Testis (tissue), 3 donors: Measurements from ENCODE around the gene CSTB. TPM values are rescaled to one million over a fixed set of nuclear protein-coding genes. Genes with fewer than 3 reads are reported as not detected.
A peak's percentile ranks its signal among the peaks of the same experiment; 100 is the strongest.

ENCODE experiments used
- DNase-seq: peaks from one replicate; pipeline ENCODE4 v3.0.0-alpha.2; 2019
- H3K27ac ChIP-seq, 2 donors: fragments of 200-600 bp; sonication (generic); one replicate each; pipeline ENCODE4 v1.5.1; 2019
- H3K27me3 ChIP-seq: fragments of 200-600 bp; sonication (generic); one replicate; pipeline ENCODE4 v1.5.1; 2019
- H3K36me3 ChIP-seq: fragments of 200-600 bp; sonication (generic); one replicate; pipeline ENCODE4 v1.5.1; 2017; ENCODE audit warnings: low read depth; ENCODE audit errors: missing control alignments
- H3K4me1 ChIP-seq: fragments of 200-600 bp; sonication (generic); one replicate; pipeline ENCODE4 v1.5.1; 2019
- H3K4me3 ChIP-seq, 2 donors: fragments of 200-600 bp; sonication (generic); one replicate each; pipeline ENCODE4 v1.5.1; 2017 to 2019
- H3K9me3 ChIP-seq: fragments of 200-600 bp; sonication (generic); one replicate; pipeline ENCODE4 v1.5.1; 2017
- CTCF ChIP-seq, 3 experiments: fragments of 450-650 bp in 2 of 3; fragments of 200-600 bp in 1 of 3; sonication (generic) in 1 of 3; IDR thresholded peaks; one replicate each; pipeline ENCODE4 v1.5.1; 2016 to 2019; ENCODE audit warnings: antibody characterized with exemption in 3 of 3, mild to moderate bottlenecking in 2 of 3, moderate library complexity in 1 of 3
- POLR2A ChIP-seq: fragments of 450-650 bp; IDR thresholded peaks from one replicate; pipeline ENCODE4 v1.6.1; 2017; ENCODE audit warnings: antibody characterized with exemption, mild to moderate bottlenecking, moderate library complexity
- WGBS, 2 donors: methylation state at CpG; one replicate each; pipeline ENCODE4 v1.1.5; 2018; 5-methylcytosine and 5-hydroxymethylcytosine counted together
- intact Hi-C: fragments of 100-400 bp; cut with DNase I; formaldehyde crosslinking; loops from one replicate; pipeline ENCODE4 v1.15.1; 2023; ENCODE audit warnings: low total_unique reads
- polyA plus RNA-seq: library from polyadenylated mRNA; stranded (reverse); fragments of 350-450 nt; fragmentation: Illumina TruSeq; extraction: RNeasy Lipid Tissue Mini Kit (QIAGEN cat#74804); gene quantifications from one replicate; pipeline ENCODE4 v1.2.3, GENCODE V29; 2014; ENCODE audit warnings: low read depth, low replicate concordance; ENCODE audit not compliant: insufficient read depth
- total RNA-seq, 2 donors: library from RNA; depleted of rRNA; stranded (reverse); fragments of >200 nt; gene quantifications; one replicate each; pipeline ENCODE4 v1.2.3, GENCODE V29; 2016

The CSTB gene
- total and polyA plus RNA-seq, 3 donors from 2014 or later: 23.9 to 49.5 (median 31.0) TPM

- WGBS, 2 donors: 89 to 92% methylated on average over 18 to 21 of the region's 21 CpGs
Measured at GRCh38 chr21:43770066-43770655, 5.9 kb downstream of the CSTB start.

GRCh38 chr21:43769325-43769958 lies 6.7 kb downstream of the CSTB start:
- DNase-seq: no peak
- no peaks in the 10 kb centered on the region for H3K27me3 ChIP-seq
- H3K4me3 ChIP-seq: no peak overlapping the region
- peaks cover 12% of the 10 kb centered on the region for H3K4me1 ChIP-seq
- H3K9me3 ChIP-seq: no peaks in the 10 kb centered on the region
- intact Hi-C loops: no loop called here
- H3K27ac ChIP-seq: no peak overlapping the region
- TF ChIP-seq CTCF (IDR thresholded peaks at IDR 0.05) (no peak), POLR2A (no peak)
- 91 to 96% methylated on average over 11 of the region's 11 CpGs for WGBS, 2 donors
- H3K36me3 ChIP-seq: no peaks in the 10 kb centered on the region

More at GRCh38 chr21:43770066-43770655, 5.9 kb downstream of the CSTB start:
- Histone ChIP-seq H3K4me3 (no peak overlapping the region), H3K36me3 (no peaks in the 10 kb centered on the region), H3K27me3 (no peaks in the 10 kb centered on the region), H3K4me1 (peaks cover 14% of the 10 kb centered on the region), H3K9me3 (no peaks in the 10 kb centered on the region), H3K27ac (no peak overlapping the region)
- no peak for DNase-seq
- TF ChIP-seq CTCF (IDR thresholded peaks at IDR 0.05) (no peak), POLR2A (no peak)
- intact Hi-C loops: no loop called here

GRCh38 chr21:43768868-43769167 lies 7.3 kb downstream of the CSTB start:
- intact Hi-C loops: no loop called here
- Histone ChIP-seq H3K27ac (peak overlapping the region in 1 of 2 donors; percentile 30), H3K4me3 (no peak overlapping the region), H3K36me3 (no peaks in the 10 kb centered on the region), H3K4me1 (peaks cover 8% of the 10 kb centered on the region), H3K9me3 (no peaks in the 10 kb centered on the region), H3K27me3 (no peaks in the 10 kb centered on the region)
- 79 to 86% methylated on average over 7 to 8 of the region's 8 CpGs for WGBS, 2 donors
- no peak for DNase-seq
- TF ChIP-seq POLR2A: no peak
- TF ChIP-seq CTCF (IDR thresholded peaks at IDR 0.05): no peak

GRCh38 chr21:43767984-43768867 lies 7.9 kb downstream of the CSTB start:
- Histone ChIP-seq H3K27me3 (no peaks in the 10 kb centered on the region), H3K4me3 (no peak overlapping the region), H3K4me1 (peaks cover 8% of the 10 kb centered on the region), H3K36me3 (no peaks in the 10 kb centered on the region), H3K27ac (peak overlapping the region in 1 of 2 donors; percentile 30), H3K9me3 (no peaks in the 10 kb centered on the region)
- WGBS, 2 donors: 72 to 88% methylated on average over 19 to 34 of the region's 34 CpGs
- TF ChIP-seq POLR2A (no peak), CTCF (IDR thresholded peaks at IDR 0.05) (no peak)
- intact Hi-C loops: no loop called here
- DNase-seq: peak; percentile 46
